SK-N-SH (cell line): ENCODE data around the gene CFAP74. TPM values are rescaled to one million over a fixed set of nuclear protein-coding genes. Genes with fewer than 3 reads are reported as not detected.

ENCODE experiments used
- CTCF ChIA-PET: fragments of 300-600, 350-600 bp; formaldehyde crosslinking; extraction: SDS; loops from one replicate; lab custom pipeline; 2021; lab: Yijun Ruan, JAX
- POLR2A ChIA-PET: fragments of 350-600 bp; sonication (Branson Sonifier 250); formaldehyde crosslinking; extraction: SDS; loops from one replicate; lab custom pipeline; 2020; ENCODE audit warnings: antibody characterized with exemption, inconsistent platforms; lab: Yijun Ruan, JAX
- DNase-seq: peaks from one replicate; pipeline ENCODE4 v3.0.0; 2012
- H2AFZ ChIP-seq: fragments of 200-600 bp; sonication (generic); 2 replicates; pipeline ENCODE4 v1.8.1; 2016; ENCODE audit warnings: antibody characterized with exemption, mild to moderate bottlenecking, low read depth
- H3F3A ChIP-seq: fragments of 200-600 bp; sonication (generic); replicated peaks from 2 replicates; pipeline ENCODE3; 2016; ENCODE audit warnings: antibody characterized with exemption, mild to moderate bottlenecking; ENCODE audit not compliant: insufficient read depth
- H3K27ac ChIP-seq, 2 experiments: fragments of 200-500 bp in 1 of 2; fragments of 200-600 bp in 1 of 2; sonication (Bioruptor generic) in 1 of 2; sonication (generic), shearing (Covaris generic) in 1 of 2; 2 replicates each; pipeline versions ENCODE4 v1.5.1 to v1.6.1; 2014 to 2016; ENCODE audit warnings: low read depth in 2 of 2, inconsistent platforms in 1 of 2, low read length in 1 of 2, mild to moderate bottlenecking in 1 of 2, mixed read lengths in 1 of 2
- H3K27me3 ChIP-seq: fragments of 200-600 bp; sonication (generic), shearing (Covaris generic); 2 replicates; pipeline ENCODE4 v1.6.1; 2016; ENCODE audit warnings: mixed run types; ENCODE audit not compliant: insufficient read depth
- H3K36me3 ChIP-seq, 2 experiments: fragments of 200-500 bp in 1 of 2; fragments of 200-600 bp in 1 of 2; sonication (Bioruptor generic) in 1 of 2; sonication (generic) in 1 of 2; replicated peaks in 1 of 2; 2 replicates each; pipeline versions ENCODE3 to v1.5.1; 2014 to 2016; ENCODE audit warnings: low read length in 1 of 2, mild to moderate bottlenecking in 1 of 2; ENCODE audit not compliant: insufficient read depth in 2 of 2, control insufficient read depth in 1 of 2
- H3K4me1 ChIP-seq, 2 experiments: fragments of 200-500 bp in 1 of 2; fragments of 200-600 bp in 1 of 2; sonication (Bioruptor generic) in 1 of 2; sonication (generic), shearing (Covaris generic) in 1 of 2; 2 replicates each; pipeline versions ENCODE4 v1.5.1 to v1.6.1; 2014 to 2016; ENCODE audit warnings: low read depth in 1 of 2, low read length in 1 of 2, mixed run types in 1 of 2; ENCODE audit not compliant: insufficient read depth in 2 of 2, control insufficient read depth in 1 of 2
- H3K4me2 ChIP-seq: fragments of 200-600 bp; sonication (generic), shearing (Covaris generic); 2 replicates; pipeline ENCODE4 v1.6.1; 2017; ENCODE audit warnings: mixed run types
- H3K4me3 ChIP-seq, 2 experiments: fragments of 200-500 bp in 1 of 2; fragments of 200-600 bp in 1 of 2; sonication (Bioruptor generic) in 1 of 2; sonication (generic), shearing (Covaris generic) in 1 of 2; 2 replicates each; pipeline versions ENCODE4 v1.5.1 to v1.8.1; 2014 to 2016; ENCODE audit warnings: low read depth in 2 of 2, inconsistent platforms in 1 of 2, low read length in 1 of 2, mild to moderate bottlenecking in 1 of 2, mixed read lengths in 1 of 2, moderate library complexity in 1 of 2
- H3K79me2 ChIP-seq: fragments of 200-600 bp; sonication (generic); 2 replicates; pipeline ENCODE4 v1.8.1; 2017; ENCODE audit warnings: mild to moderate bottlenecking; ENCODE audit not compliant: insufficient read depth
- H3K9ac ChIP-seq: fragments of 200-600 bp; sonication (generic); 2 replicates; pipeline ENCODE4 v1.6.1; 2017; ENCODE audit warnings: mixed run types
- H3K9me2 ChIP-seq: fragments of 200-600 bp; sonication (generic); 2 replicates; pipeline ENCODE4 v1.6.1; 2017; ENCODE audit warnings: mixed run types
- H3K9me3 ChIP-seq: fragments of 200-600 bp; sonication (generic); 2 replicates; pipeline ENCODE4 v1.6.1; 2017; ENCODE audit warnings: mixed run types, mild to moderate bottlenecking, moderate library complexity
- H4K20me1 ChIP-seq: fragments of 200-600 bp; sonication (generic); 2 replicates; pipeline ENCODE4 v1.6.1; 2017; ENCODE audit warnings: mild to moderate bottlenecking, mixed run types; ENCODE audit not compliant: insufficient read depth
- ELF1 ChIP-seq: IDR thresholded peaks from 2 replicates; pipeline ENCODE4 v1.4.0; 2012
- EZH2phosphoT487 ChIP-seq: fragments of 200-600 bp; sonication (generic); IDR thresholded peaks from 2 replicates; pipeline ENCODE4 v1.6.1; 2017; ENCODE audit warnings: low read depth, mixed run types, mild to moderate bottlenecking, antibody characterized with exemption, moderate library complexity, borderline replicate concordance
- FOSL2 ChIP-seq: IDR thresholded peaks from 2 replicates; pipeline ENCODE4 v1.4.0; 2012; ENCODE audit warnings: low read depth, mild to moderate bottlenecking, moderate library complexity, borderline replicate concordance
- FOXJ3 ChIP-seq: sonication (generic); formaldehyde crosslinking; IDR thresholded peaks from 2 replicates; pipeline ENCODE4 v1.5.1; 2020; ENCODE audit warnings: mild to moderate bottlenecking, missing genetic modification reagents
- FOXM1 ChIP-seq: IDR thresholded peaks from 2 replicates; pipeline ENCODE4 v1.4.0; 2012; ENCODE audit warnings: low read depth, mild to moderate bottlenecking
- NFIC ChIP-seq: IDR thresholded peaks from 2 replicates; pipeline ENCODE4 v1.4.0; 2012; ENCODE audit warnings: borderline replicate concordance
- NRF1 ChIP-seq: IDR thresholded peaks from 2 replicates; pipeline ENCODE4 v1.6.1; 2012; ENCODE audit warnings: low read depth, mild to moderate bottlenecking, low read length
- RCOR1 ChIP-seq: fragments of 150-350 bp; IDR thresholded peaks from 2 replicates; pipeline ENCODE4 v1.6.1; 2017; ENCODE audit warnings: antibody characterized with exemption, low read length
- RFX5 ChIP-seq: IDR thresholded peaks from 2 replicates; pipeline ENCODE4 v1.6.1; 2012; ENCODE audit warnings: mild to moderate bottlenecking, improper control_type of control experiment, low read length
- TAF1 ChIP-seq: IDR thresholded peaks from 2 replicates; pipeline ENCODE4 v1.6.1; 2012; ENCODE audit warnings: low read depth, mild to moderate bottlenecking, low read length, moderate library complexity, borderline replicate concordance
- TCF12 ChIP-seq: IDR thresholded peaks from 2 replicates; pipeline ENCODE4 v1.4.0; 2012
- TEAD4 ChIP-seq: IDR thresholded peaks from 2 replicates; pipeline ENCODE4 v1.4.0; 2012; ENCODE audit warnings: mild to moderate bottlenecking, borderline replicate concordance; ENCODE audit not compliant: insufficient read depth
- YY1 ChIP-seq: IDR thresholded peaks from 2 replicates; pipeline ENCODE4 v1.4.0; 2012; ENCODE audit warnings: low read depth, mild to moderate bottlenecking
- WGBS: methylation state at CpG from one replicate; pipeline ENCODE4 v1.1.6; 2017; ENCODE audit warnings: low lambda C conversion rate; 5-methylcytosine and 5-hydroxymethylcytosine counted together
- polyA plus RNA-seq, 3 experiments: library from polyadenylated mRNA; depleted of rRNA; stranded (reverse); fragments of >200 nt; gene quantifications; 2 replicates each; pipeline ENCODE4 v1.2.3, GENCODE V29; 2012
- TF ChIP-seq, protein P1 (sequence below): IDR thresholded peaks from 2 replicates; pipeline ENCODE4 v1.4.0; 2012; ENCODE audit warnings: low read depth, borderline replicate concordance
- TF ChIP-seq, protein P2 (sequence below): fragments of 150-350 bp; IDR thresholded peaks from 2 replicates; pipeline ENCODE4 v1.6.1; 2017; ENCODE audit warnings: antibody characterized with exemption, low read length, low read depth, borderline replicate concordance

Gene CFAP74
- polyA plus RNA-seq, 1 of the 3 experiments (the other 2 are of a cell fraction) = not detected

DNA sequence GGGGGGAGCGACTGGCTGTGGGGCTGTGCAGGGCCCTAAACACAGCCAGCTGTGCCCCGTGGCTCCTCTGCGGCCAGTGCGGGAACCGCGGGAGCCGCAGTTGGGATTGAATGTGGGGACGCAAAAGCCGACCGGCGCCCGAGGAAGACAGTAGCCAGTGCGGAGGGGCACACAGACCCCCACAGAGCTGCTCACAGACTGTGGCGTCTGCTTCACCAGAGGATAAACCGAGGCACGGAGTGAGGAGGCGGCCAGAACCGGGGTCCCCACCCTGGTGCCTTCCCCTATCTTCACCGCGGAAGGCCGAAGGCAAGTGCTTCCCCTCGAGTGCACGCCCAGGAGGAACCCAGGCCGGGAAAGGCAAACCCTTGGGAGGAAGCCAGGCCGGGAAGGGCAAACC is 75.8 kb downstream of the CFAP74 start:
- H3K36me3 ChIP-seq = no peaks in the 10 kb centered on the region
- no peaks in the 10 kb centered on the region for H3K4me1 ChIP-seq
- TF ChIP-seq TCF12 = no peak
- TF ChIP-seq EZH2phosphoT487 = no peak
- no peak for TF ChIP-seq FOXJ3 (CRISPR knock-in tag)
- no peak for TF ChIP-seq NRF1
- TF ChIP-seq YY1 = no peak
- TF ChIP-seq NFIC = no peak
- TF ChIP-seq, all 33 proteins: peak for 0
- no peak for DNase-seq
- Histone ChIP-seq H3K79me2 (no peaks in the 10 kb centered on the region), H3F3A (no peaks in the 10 kb centered on the region), H3K9ac (no peak overlapping the region), H3K4me3 (no peak overlapping the region), H3K4me2 (no peak overlapping the region), H2AFZ (no peak overlapping the region), H3K27me3 (no peaks in the 10 kb centered on the region), H4K20me1 (no peaks in the 10 kb centered on the region), H3K27ac (no peak overlapping the region), H3K9me3 (no peaks in the 10 kb centered on the region), H3K9me2 (no peaks in the 10 kb centered on the region)
- WGBS = 100% methylated on average over 8 of the region's 25 CpGs
- CTCF ChIA-PET = interaction anchor here (1.0 to 1.4 kb wide), 3 partner anchors 16 to 117 kb away, joined by 4 to 13 read pairs (median 8); no protein-coding TSS in a partner anchor
- POLR2A ChIA-PET = no interaction called here

DNA sequence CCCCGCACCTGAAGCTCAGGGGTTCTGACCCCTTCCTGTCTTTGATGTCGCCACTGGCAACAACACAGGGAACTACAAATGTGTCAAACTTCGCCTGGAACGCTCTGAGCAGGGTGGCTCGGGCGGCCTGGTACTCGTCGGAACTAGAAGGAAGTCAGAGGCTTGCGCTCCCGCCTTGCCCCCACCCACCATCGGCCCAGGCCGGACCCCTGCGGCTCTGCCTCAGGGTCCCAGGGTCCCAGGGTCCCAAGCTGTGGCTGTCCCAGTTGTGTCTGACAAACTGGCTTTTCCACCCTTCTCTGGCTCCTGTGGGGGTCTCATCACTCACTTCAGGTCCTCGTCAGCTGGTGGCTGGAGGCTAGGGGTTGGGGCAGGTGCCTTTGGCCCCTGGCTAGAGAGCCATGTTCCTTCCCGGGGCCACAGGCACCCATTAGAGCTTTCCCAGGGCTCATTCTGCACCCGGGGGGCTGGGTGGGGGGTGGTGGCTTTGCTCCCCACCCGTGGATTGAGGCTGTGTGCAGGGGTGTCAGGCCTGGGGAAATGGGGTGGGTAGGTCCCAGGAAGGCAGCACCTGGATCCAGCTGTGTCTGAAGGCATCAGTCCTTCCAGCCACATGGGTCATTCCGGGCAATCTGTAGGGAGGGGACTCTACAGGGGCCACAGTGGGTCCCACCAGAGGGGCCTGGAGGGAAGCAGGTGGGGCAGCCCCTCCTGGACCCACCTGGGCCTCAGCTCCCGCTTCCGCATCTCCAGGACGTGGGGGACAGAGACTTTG is 76.5 kb downstream of the CFAP74 start:
- no peaks in the 10 kb centered on the region for H3K79me2 ChIP-seq
- no peaks in the 10 kb centered on the region for H3F3A ChIP-seq
- no peaks in the 10 kb centered on the region for H3K4me1 ChIP-seq
- H2AFZ ChIP-seq = no peak overlapping the region
- ChIA-PET POLR2A (no interaction called here), CTCF (interaction anchor here (1.0 to 1.7 kb wide), 3 partner anchors 17 to 118 kb away, joined by 4 to 13 read pairs (median 4); no protein-coding TSS in a partner anchor)
- H3K4me3 ChIP-seq = no peak overlapping the region
- H4K20me1 ChIP-seq = no peaks in the 10 kb centered on the region
- H3K4me2 ChIP-seq = no peak overlapping the region
- no peaks in the 10 kb centered on the region for H3K9me2 ChIP-seq
- H3K27me3 ChIP-seq = no peaks in the 10 kb centered on the region
- no peak overlapping the region for H3K9ac ChIP-seq
- H3K27ac ChIP-seq = no peak overlapping the region
- no peaks in the 10 kb centered on the region for H3K36me3 ChIP-seq
- TF ChIP-seq RFX5 = no peak
- TF ChIP-seq FOXJ3 (CRISPR knock-in tag) = no peak
- no peak for TF ChIP-seq TAF1
- TF ChIP-seq, protein P1, sequence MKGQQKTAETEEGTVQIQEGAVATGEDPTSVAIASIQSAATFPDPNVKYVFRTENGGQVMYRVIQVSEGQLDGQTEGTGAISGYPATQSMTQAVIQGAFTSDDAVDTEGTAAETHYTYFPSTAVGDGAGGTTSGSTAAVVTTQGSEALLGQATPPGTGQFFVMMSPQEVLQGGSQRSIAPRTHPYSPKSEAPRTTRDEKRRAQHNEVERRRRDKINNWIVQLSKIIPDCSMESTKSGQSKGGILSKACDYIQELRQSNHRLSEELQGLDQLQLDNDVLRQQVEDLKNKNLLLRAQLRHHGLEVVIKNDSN = no peak
- no peak for TF ChIP-seq FOSL2
- no peak for TF ChIP-seq TEAD4
- TF ChIP-seq FOXM1 = no peak
- TF ChIP-seq ELF1 = no peak
- no peak for TF ChIP-seq YY1
- TF ChIP-seq RCOR1 = no peak
- TF ChIP-seq, protein P2, sequence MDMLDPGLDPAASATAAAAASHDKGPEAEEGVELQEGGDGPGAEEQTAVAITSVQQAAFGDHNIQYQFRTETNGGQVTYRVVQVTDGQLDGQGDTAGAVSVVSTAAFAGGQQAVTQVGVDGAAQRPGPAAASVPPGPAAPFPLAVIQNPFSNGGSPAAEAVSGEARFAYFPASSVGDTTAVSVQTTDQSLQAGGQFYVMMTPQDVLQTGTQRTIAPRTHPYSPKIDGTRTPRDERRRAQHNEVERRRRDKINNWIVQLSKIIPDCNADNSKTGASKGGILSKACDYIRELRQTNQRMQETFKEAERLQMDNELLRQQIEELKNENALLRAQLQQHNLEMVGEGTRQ = no peak
- no peaks in the 10 kb centered on the region for H3K9me3 ChIP-seq
- WGBS = 19% methylated on average over 6 of the region's 21 CpGs
- DNase-seq = no peak
